IPS-11a (cell line): ENCODE measurements around the gene CXCR5.
A peak's percentile ranks its signal among the peaks of the same experiment; 100 is the strongest.

Source experiments
- H3K4me3 ChIP-seq: one replicate; pipeline ENCODE4 v1.5.1; 2013; ENCODE audit warnings: low read depth, low read length, control low read depth

The CXCR5 gene

GRCh38 chr11:118911880-118912741, 28.4 kb downstream of the CXCR5 start:
- H3K4me3 ChIP-seq = peak overlapping the region; percentile 58

DNA sequence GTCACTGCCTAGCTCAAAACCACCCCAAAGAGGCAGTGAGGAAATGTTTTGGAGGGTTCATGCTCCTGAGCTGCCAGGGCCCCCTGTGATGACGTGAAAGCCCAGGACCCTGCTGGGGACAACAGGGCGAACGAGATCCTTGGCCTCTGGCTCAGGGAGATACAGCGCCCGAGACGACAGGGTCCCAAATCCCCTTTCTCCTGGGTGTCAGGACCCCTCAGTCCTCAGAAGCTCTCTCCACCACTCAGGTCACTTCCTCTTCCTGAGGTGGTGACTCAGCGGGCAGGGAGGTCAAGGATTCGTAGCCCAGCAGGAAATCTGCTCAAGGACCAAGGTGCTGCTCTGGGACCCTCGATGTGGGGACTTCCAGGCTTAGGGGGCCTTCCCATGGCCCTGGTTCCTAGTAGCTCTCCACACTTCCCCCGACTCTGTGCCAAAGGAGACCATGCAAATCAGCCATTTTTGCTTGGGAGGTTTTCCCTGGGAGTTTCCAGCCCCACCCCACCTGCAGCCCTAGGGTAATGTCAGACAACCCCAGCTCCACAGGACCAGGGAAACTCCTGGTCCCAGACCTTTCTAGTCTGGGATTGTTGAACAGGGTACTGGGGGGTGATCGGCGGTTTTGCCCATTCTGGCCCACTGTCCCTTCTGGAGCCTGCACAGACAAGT, 29.2 kb downstream of the CXCR5 start:
- H3K4me3 ChIP-seq = peak overlapping the region; percentile 36

- no peak overlapping the region for H3K4me3 ChIP-seq
Observed at GRCh38 chr11:118913411-118914125, 29.9 kb downstream of the CXCR5 start.

DNA sequence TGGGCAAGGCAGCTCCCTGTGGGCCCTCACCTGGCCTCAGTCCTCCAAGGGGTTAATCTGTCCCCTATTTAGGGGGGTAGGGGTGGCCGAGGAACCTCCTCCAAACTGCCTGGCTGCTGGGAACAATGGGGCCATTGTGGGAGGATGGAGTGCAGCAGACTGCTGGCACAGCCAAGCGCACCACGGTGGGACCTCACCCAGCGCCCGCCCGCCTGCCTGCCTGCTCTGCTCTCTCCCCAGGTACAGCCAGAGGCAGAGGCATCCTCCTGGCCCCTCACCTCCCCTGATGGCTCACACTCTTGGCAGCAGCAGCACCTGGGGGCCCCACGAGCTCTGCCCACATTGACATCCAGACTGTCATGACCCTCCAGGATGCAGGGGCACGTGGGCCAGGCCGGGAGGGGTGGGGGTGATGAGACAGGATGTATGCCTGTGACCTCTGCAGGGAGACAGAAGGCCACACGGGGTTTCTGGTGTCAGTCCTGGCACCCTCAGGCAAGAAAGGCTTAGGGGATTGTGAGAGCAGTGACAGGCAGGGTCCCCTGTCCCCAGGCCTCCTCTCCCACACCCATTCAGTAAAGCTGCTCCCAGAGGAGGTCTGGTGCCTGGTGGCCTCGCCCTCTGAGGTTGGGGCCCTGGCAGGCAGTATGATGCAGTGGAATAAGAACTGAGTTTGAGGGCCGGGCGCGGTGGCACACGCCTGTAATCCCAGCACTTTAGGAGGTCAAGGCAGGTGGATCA, 30.7 kb downstream of the CXCR5 start:
- no peak overlapping the region for H3K4me3 ChIP-seq

- H3K4me3 ChIP-seq = no peak overlapping the region
Observed at GRCh38 chr11:118914987-118915386, 31.3 kb downstream of the CXCR5 start.

DNA sequence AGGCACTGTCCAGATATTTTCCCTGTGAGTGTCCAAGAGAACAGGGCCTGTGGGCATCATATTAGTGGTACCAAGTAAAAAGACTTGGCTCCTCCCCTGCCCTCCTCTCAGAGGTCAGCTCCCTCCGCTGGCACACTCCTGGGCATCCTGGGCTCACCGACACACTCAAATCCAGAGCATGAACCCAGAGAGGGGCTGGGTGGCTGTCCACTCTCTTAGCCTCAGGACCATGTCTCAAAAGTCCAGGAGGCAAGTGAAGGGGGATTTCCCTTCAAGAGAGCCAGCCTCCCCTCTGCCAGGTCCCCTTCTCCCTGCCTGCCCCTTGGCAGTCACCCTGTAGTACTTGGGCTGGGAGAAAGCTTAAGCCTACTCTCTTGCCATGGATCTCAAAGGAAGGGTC, 31.7 kb downstream of the CXCR5 start:
- H3K4me3 ChIP-seq = no peak overlapping the region

DNA sequence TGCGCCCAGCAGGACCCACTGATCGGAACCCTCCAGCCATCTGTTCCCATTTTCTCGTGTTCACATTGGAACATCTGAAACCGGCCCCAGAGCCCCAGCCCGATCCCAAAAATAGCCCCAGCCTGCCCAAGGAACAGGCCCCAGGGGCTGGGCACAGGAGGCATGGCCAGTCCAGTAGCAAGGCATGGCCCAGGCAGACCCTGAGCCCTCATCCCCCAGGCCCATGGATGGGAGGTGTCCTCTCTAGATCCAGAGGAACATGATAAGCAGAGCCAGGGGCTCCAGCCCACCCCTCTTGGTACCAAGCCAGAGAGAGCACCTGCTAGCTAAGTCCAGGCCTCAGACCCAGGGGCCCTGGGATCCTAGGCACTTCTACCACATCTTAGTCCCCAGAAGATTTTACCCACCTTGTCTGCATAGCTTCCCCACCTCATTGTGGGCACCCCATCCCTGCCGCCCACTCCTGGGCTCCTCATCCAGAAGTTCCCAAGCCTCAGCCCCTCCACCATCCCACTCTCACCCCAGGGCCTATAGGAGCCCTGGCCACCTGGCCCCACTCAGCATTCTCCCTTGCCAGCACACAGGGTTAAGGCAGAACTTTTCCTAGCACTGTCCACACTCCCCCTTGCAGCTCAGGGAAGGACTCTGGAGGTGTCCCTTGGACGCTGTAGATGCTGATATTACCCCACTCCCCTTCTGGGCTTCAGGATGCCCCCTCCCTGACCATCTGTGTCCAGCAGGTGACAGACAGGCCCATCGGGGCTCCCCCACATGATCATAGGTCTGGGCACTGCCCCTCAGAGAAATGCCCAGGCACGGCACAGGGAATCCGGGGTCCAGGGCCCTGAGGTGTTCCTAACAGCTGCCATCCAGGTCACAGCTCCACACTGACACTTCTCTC, 32.5 kb downstream of the CXCR5 start:
- no peak overlapping the region for H3K4me3 ChIP-seq

DNA sequence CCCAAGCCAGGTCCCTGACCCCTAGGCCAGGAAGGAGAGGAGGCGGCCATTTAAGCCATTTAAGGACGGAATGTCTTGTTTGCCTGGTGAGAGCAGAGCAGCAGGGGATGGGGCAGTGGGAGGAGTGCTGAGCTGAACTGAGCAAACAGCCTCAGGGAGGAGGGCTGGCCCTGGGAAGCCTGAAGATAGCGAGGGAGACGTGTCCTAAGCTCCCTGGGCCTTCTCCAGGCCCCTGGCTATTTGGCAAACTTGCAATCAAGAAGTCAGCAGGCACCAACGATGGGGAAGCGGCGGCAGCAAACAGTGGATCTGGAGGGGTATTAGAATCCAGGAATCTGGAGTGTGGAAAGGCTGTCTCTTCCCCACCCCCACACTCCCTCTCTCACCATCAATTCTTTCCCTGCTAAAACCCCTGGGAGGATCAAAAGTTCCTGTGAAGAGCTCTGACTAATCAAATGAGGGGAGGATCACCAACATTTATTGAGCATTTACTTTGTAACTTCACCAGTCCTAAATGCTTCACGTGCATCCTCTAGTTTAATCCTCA, 33.2 kb downstream of the CXCR5 start:
- H3K4me3 ChIP-seq = no peak overlapping the region

- peak overlapping the region; percentile 17 for H3K4me3 ChIP-seq
Observed at GRCh38 chr11:118917481-118918127, 33.9 kb downstream of the CXCR5 start.

DNA sequence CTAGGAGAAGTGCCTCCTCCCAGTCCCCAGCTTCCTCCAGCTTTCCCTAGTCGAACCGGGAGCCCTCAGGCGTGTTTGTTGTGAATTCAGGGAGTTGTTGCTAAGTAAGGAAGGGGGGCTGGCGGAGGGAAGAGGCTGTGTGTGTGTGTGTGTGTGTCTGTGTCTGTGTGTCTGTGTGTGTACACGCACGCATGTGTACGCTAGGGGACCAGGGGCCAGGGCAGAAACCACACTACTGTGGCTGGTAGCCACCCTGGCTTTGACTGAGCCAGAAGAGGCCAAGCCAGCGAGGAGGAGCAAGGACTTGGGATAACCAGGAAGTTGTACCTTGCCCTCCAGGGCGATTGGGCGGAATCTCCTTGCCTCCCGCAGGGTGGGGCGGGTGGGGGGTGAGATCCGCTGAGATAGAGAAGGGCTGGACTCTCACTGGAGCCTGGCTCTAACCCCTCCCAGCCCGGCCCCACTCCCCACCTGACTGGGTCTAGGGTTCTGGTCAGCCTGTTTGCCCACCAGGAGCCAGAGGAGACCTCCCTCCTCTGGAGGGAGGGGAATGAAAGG, 34.5 kb downstream of the CXCR5 start:
- no peak overlapping the region for H3K4me3 ChIP-seq

- peak overlapping the region; percentile 2 for H3K4me3 ChIP-seq
Observed at GRCh38 chr11:118918686-118919280, 35.1 kb downstream of the CXCR5 start.

- H3K4me3 ChIP-seq = peak overlapping the region; percentile 0
Observed at GRCh38 chr11:118921121-118921928, 37.6 kb downstream of the CXCR5 start.

- H3K4me3 ChIP-seq = no peak overlapping the region
Observed at GRCh38 chr11:118921929-118922744, 38.4 kb downstream of the CXCR5 start.

DNA sequence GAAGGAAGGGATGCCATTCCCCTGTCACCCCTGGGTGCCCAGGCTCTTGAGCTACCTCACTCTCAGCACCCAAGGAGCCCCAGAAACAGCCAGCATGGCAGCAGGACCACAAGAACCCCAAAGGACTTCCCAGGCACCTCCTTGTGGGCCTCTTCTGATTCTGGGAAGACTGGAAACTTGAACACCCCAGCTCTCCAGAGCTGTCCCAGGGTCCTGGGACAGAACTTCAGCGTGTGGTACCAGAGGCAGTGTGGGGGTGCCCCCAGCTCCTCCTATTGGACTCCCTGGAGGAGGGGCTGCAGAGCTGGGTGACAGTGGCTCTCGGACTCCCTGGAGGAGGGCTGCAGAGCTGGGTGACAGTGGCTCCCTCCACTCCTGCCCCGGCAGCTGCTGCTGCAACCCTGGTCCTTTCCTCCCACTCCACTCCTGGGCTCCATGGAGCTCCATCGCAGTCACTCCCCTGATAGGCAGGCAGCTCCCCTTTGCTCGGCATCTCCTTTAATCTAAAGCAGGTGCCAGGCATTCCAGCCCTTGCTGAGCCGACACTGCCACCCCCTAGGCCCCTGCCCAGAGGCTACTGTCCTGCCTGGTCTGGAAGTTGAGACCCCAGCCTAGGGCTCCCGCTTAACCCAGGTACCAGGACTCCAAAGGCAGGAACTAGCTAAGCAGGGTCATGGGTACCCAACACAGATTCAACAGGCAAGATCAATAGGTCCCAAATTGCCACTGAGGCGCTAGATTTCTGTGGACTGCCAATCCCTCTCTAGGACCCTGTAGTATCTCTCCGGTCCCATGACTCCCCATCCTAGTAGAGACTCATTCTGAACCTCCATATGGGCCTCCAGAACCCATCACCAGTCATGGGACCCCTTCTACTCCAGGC, 39.3 kb downstream of the CXCR5 start:
- H3K4me3 ChIP-seq = peak overlapping the region; percentile 94

DNA sequence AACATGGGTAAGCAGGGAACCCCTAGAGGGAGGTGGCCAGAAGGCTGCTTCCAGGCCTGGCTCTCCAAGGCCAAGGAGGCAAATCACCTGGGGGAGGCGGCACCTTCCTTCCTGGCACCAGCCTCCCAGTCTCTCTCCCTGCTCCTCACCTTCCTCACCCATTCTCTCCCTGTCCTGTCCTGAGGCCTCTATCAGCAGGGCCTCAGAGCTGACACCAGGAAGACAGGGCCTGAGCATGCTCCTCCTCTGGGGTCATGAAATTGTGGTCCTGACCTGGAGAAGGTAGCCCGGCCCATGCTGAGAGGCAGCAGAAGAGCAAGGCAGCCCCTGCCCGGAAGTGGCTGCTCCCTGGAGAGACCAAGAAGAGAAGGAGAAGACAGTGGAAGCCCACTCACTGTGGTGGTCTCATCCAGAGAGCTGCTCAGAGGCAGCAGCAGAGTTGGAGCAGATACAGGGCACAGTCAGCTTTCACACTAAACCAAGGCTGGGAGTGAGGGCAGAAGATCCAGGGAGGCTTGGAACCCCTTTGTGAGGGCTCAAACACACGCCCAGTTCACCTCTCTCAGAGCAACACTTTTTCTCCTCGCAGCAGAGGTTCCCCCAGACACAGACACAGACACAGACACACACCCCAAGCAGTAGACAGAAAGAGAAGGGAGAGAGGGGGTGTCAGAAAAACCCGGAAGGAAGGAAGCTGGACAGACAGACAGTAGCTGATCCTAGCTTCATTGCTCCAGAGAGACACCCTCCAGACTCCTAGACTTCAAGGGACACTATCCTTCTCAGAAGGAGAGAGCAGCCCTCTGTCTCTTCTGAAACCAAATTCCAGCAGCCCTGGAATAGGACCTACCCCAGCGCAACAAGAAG, 40.3 kb downstream of the CXCR5 start:
- peak overlapping the region; percentile 94 for H3K4me3 ChIP-seq
